ENCODE data around the gene TEX48.

Gene TEX48

DNA sequence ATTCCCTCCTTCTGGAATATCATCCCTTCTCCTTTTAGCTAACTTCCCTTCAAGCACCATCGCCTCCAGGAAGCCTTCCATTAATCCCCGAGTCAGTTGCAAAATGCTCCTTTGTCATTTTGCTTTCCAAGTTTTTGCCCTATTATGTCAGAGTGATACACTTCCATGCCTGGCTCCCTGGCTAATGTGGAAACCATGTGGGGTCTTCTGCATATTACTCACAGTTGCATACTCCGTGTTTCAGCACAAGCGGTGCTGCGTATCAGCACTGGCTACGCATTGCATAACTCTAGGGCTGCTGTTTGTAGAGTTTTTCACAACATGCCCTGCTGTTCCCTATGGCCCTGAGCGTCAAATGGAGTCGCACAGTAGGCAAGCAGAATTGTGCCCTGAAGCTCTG lies 26.3 kb downstream of the TEX48 start:
- no peak for TF ChIP-seq SIN3A (IDR thresholded peaks at IDR 0.05; ENCODE audit: borderline replicate concordance, insufficient read depth, low read length)
- TF ChIP-seq POLR2AphosphoS5 (IDR thresholded peaks at IDR 0.05; ENCODE audit: low read depth, low read length) = no peak
- TF ChIP-seq TAF1 (IDR thresholded peaks at IDR 0.05; ENCODE audit: borderline replicate concordance, insufficient read depth, low read length) = no peak
- TF ChIP-seq FOXP2 (optimal IDR thresholded peaks at IDR 0.05; ENCODE audit: borderline replicate concordance, extremely low read depth, extremely low read length, insufficient read depth) = no peak
- TF ChIP-seq, protein P1, sequence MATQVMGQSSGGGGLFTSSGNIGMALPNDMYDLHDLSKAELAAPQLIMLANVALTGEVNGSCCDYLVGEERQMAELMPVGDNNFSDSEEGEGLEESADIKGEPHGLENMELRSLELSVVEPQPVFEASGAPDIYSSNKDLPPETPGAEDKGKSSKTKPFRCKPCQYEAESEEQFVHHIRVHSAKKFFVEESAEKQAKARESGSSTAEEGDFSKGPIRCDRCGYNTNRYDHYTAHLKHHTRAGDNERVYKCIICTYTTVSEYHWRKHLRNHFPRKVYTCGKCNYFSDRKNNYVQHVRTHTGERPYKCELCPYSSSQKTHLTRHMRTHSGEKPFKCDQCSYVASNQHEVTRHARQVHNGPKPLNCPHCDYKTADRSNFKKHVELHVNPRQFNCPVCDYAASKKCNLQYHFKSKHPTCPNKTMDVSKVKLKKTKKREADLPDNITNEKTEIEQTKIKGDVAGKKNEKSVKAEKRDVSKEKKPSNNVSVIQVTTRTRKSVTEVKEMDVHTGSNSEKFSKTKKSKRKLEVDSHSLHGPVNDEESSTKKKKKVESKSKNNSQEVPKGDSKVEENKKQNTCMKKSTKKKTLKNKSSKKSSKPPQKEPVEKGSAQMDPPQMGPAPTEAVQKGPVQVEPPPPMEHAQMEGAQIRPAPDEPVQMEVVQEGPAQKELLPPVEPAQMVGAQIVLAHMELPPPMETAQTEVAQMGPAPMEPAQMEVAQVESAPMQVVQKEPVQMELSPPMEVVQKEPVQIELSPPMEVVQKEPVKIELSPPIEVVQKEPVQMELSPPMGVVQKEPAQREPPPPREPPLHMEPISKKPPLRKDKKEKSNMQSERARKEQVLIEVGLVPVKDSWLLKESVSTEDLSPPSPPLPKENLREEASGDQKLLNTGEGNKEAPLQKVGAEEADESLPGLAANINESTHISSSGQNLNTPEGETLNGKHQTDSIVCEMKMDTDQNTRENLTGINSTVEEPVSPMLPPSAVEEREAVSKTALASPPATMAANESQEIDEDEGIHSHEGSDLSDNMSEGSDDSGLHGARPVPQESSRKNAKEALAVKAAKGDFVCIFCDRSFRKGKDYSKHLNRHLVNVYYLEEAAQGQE (IDR thresholded peaks at IDR 0.05; ENCODE audit: insufficient read depth in 1 of 2, low read depth in 2 of 2, low read length in 2 of 2) = no peak

DNA sequence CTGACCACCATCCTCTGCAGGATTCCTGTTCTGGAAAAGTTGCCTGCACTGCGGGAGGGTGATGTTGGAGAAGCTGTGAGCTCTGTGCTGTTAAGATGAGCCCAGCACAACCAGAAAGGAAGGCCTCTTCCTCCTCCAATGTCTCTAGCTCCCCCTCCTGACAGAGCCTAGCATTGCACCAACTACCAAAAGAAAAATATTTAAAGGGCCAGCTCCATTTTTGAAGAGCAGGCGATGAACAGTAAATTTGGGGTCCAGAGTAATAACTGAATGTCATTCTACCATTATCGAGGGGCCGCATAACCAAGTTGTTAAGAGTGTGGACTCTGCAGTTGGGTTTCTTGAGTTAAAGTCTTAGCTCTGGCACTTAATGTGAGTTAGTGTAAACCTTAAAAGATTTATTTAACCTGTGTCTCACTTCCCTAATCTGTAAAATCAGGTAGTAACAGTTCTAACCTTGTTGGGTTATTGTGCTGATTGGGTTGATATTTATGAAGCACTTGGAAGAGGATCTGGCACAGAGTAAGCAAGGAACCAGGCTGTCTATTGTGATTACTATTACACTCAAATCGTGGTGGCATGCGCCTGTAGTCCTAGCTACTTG lies 28.3 kb downstream of the TEX48 start:
- no peak for TF ChIP-seq POLR2AphosphoS5 (IDR thresholded peaks at IDR 0.05; ENCODE audit: low read depth, low read length)
- TF ChIP-seq, protein P1 (IDR thresholded peaks at IDR 0.05; ENCODE audit: insufficient read depth in 1 of 2, low read depth in 2 of 2, low read length in 2 of 2) = no peak
- TF ChIP-seq TAF1 (IDR thresholded peaks at IDR 0.05; ENCODE audit: borderline replicate concordance, insufficient read depth, low read length) = no peak
- TF ChIP-seq SIN3A (IDR thresholded peaks at IDR 0.05; ENCODE audit: borderline replicate concordance, insufficient read depth, low read length) = no peak
- no peak for TF ChIP-seq FOXP2 (optimal IDR thresholded peaks at IDR 0.05; ENCODE audit: borderline replicate concordance, extremely low read depth, extremely low read length, insufficient read depth)

DNA sequence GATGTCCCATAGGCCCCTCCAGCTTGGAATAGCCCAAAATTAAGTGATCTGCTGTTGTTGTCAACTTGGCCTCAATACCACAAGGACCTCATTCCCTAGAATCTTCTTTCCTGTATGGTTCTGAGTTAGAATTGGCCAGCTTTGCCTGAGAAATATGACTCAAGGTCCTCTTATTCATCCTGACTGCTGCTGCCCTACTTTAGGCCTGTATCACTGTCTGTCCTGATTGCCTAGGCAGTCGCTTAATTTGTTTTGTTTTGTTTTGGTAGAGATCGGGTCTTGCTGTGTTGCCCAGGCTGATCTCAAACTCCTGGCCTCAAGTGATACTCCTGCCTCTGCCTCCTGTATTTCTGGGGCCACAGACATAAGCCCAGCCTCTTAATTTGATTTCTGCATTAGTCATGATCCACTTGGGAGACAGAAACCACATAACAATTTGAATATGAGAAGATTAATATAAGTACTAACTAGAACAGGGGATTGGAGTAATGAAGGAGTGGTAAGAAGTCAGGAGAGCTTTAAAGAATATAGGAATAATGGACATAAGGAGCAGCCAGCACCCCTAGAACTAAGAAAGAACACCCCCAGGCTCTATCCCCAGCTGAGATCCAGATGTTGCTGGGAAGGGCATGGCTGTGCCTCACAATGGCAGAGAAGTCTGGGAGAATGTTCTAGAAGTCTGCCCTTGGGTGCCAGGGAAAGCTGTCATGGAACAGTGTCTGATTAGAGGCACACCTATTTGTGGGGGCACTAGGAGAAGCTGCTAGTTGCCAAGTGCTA lies 29.0 kb downstream of the TEX48 start:
- TF ChIP-seq FOXP2 (optimal IDR thresholded peaks at IDR 0.05; ENCODE audit: borderline replicate concordance, extremely low read depth, extremely low read length, insufficient read depth) = no peak
- TF ChIP-seq POLR2AphosphoS5 (IDR thresholded peaks at IDR 0.05; ENCODE audit: low read depth, low read length) = no peak

DNA sequence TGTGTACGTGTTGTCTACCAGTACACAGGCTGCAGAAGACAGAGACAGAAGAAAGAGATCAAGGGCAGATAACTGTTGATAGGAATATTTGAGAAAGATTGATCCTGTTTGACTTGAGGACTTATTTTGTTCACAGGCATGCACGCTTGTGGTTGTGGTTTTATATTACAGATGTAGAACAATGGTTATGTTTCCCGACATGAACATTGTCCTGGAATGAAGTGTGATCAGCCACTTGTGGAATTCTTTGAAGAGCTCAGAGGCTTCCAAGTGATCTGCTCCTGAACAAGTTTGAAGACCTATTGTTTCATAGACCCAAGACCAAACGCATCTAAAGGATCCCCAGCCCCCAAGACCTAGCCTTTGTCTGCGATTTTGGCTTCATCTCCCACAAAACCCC lies 38.1 kb downstream of the TEX48 start:
- TF ChIP-seq TAF1 (IDR thresholded peaks at IDR 0.05; ENCODE audit: borderline replicate concordance, insufficient read depth, low read length) = no peak
- no peak for TF ChIP-seq FOXP2 (optimal IDR thresholded peaks at IDR 0.05; ENCODE audit: borderline replicate concordance, extremely low read depth, extremely low read length, insufficient read depth)
- no peak for TF ChIP-seq POLR2AphosphoS5 (IDR thresholded peaks at IDR 0.05; ENCODE audit: low read depth, low read length)
- TF ChIP-seq, protein P1 (IDR thresholded peaks at IDR 0.05; ENCODE audit: insufficient read depth in 1 of 2, low read depth in 2 of 2, low read length in 2 of 2) = no peak
- TF ChIP-seq SIN3A (IDR thresholded peaks at IDR 0.05; ENCODE audit: borderline replicate concordance, insufficient read depth, low read length) = no peak

DNA sequence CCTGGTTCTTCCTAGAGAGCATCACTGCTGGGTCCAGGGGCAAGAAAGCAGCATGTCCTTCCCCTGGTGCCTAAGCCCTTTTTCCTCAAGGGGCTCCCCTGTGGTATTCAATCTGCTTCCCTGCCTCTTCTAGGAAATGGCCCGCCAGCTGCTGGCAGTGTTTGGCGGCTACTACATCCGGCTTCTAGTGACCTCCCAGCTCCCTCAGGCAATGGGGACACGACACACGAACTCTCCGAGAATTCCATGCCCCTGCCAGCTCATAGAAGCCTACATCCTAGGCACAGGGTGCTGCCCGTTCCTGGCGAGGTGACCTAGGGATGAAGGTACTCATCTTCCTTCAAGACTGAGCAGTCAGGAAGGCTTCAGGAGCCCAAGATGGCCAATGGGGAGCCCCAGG lies 39.0 kb downstream of the TEX48 start:
- no peak for TF ChIP-seq SIN3A (IDR thresholded peaks at IDR 0.05; ENCODE audit: borderline replicate concordance, insufficient read depth, low read length)
- TF ChIP-seq FOXP2 (optimal IDR thresholded peaks at IDR 0.05; ENCODE audit: borderline replicate concordance, extremely low read depth, extremely low read length, insufficient read depth) = no peak
- TF ChIP-seq POLR2AphosphoS5 (IDR thresholded peaks at IDR 0.05; ENCODE audit: low read depth, low read length) = no peak
- TF ChIP-seq, protein P1 (IDR thresholded peaks at IDR 0.05; ENCODE audit: insufficient read depth in 1 of 2, low read depth in 2 of 2, low read length in 2 of 2) = no peak
- no peak for TF ChIP-seq TAF1 (IDR thresholded peaks at IDR 0.05; ENCODE audit: borderline replicate concordance, insufficient read depth, low read length)

Measured in PFSK-1 (cell line).